HEK293T (cell line): Measurements from ENCODE around the gene RGS7.

ENCODE experiments used
- CTCF ChIA-PET: fragments of 350-600 bp; formaldehyde crosslinking; extraction: SDS; loops from one replicate; lab custom pipeline; 2021; ENCODE audit warnings: antibody characterized with exemption, inconsistent platforms; lab: Yijun Ruan, JAX
- POLR2A ChIA-PET: fragments of 350-600 bp; formaldehyde crosslinking; extraction: SDS; loops from one replicate; lab custom pipeline; 2020; ENCODE audit warnings: antibody characterized with exemption, inconsistent platforms; lab: Yijun Ruan, JAX
- DNase-seq: peaks from one replicate; pipeline ENCODE4 v3.0.0; 2012; ENCODE audit warnings: mixed read lengths; ENCODE audit errors: extremely low spot score
- ARNT ChIP-seq: fragments of 450-650 bp; IDR thresholded peaks from 2 replicates; pipeline ENCODE4 v1.6.1; 2017; ENCODE audit warnings: mild to moderate bottlenecking
- BHLHE40 ChIP-seq: fragments of 450-650 bp; IDR thresholded peaks from 2 replicates; pipeline ENCODE4 v1.6.1; 2016; ENCODE audit warnings: mild to moderate bottlenecking, moderate library complexity, borderline replicate concordance
- CTBP1 ChIP-seq: fragments of 450-650 bp; IDR thresholded peaks from 2 replicates; pipeline ENCODE4 v1.6.1; 2016; ENCODE audit warnings: borderline replicate concordance
- ELF4 ChIP-seq: fragments of 450-650 bp; IDR thresholded peaks from 2 replicates; pipeline ENCODE4 v1.6.1; 2017; ENCODE audit warnings: antibody characterized with exemption
- FOXA1 ChIP-seq: fragments of 450-650 bp; IDR thresholded peaks from 2 replicates; pipeline ENCODE4 v1.6.1; 2016; ENCODE audit warnings: mild to moderate bottlenecking
- FOXK2 ChIP-seq: fragments of 450-650 bp; IDR thresholded peaks from 2 replicates; pipeline ENCODE4 v1.6.1; 2016; ENCODE audit warnings: mild to moderate bottlenecking
- FOXM1 ChIP-seq: fragments of 450-650 bp; IDR thresholded peaks from 2 replicates; pipeline ENCODE4 v1.6.1; 2017; ENCODE audit warnings: mild to moderate bottlenecking, borderline replicate concordance
- HDGF ChIP-seq: fragments of 450-650 bp; IDR thresholded peaks from 2 replicates; pipeline ENCODE4 v1.6.1; 2017; ENCODE audit warnings: antibody characterized with exemption, borderline replicate concordance
- L3MBTL2 ChIP-seq: fragments of 450-650 bp; conservative IDR thresholded peaks from 2 replicates; pipeline ENCODE4 v1.6.1; 2016; ENCODE audit warnings: mild to moderate bottlenecking
- LEF1 ChIP-seq: fragments of 450-650 bp; IDR thresholded peaks from 2 replicates; pipeline ENCODE4 v1.6.1; 2017; ENCODE audit warnings: mild to moderate bottlenecking, borderline replicate concordance
- NFRKB ChIP-seq: fragments of 450-650 bp; IDR thresholded peaks from 2 replicates; pipeline ENCODE4 v1.6.1; 2016; ENCODE audit warnings: mild to moderate bottlenecking, moderate library complexity
- SP1 ChIP-seq: fragments of 450-650 bp; IDR thresholded peaks from 2 replicates; pipeline ENCODE4 v1.6.1; 2017
- SUZ12 ChIP-seq: fragments of 450-650 bp; IDR thresholded peaks from 2 replicates; pipeline ENCODE4 v1.6.1; 2016; ENCODE audit warnings: mild to moderate bottlenecking
- TARDBP ChIP-seq: fragments of 450-650 bp; IDR thresholded peaks from 2 replicates; pipeline ENCODE4 v1.6.1; 2016
- ZNF384 ChIP-seq: fragments of 450-650 bp; IDR thresholded peaks from 2 replicates; pipeline ENCODE4 v1.6.1; 2016
- TF ChIP-seq, protein P1 (sequence below): fragments of 450-650 bp; IDR thresholded peaks from 2 replicates; pipeline ENCODE4 v1.6.1; 2016

The RGS7 gene

DNA sequence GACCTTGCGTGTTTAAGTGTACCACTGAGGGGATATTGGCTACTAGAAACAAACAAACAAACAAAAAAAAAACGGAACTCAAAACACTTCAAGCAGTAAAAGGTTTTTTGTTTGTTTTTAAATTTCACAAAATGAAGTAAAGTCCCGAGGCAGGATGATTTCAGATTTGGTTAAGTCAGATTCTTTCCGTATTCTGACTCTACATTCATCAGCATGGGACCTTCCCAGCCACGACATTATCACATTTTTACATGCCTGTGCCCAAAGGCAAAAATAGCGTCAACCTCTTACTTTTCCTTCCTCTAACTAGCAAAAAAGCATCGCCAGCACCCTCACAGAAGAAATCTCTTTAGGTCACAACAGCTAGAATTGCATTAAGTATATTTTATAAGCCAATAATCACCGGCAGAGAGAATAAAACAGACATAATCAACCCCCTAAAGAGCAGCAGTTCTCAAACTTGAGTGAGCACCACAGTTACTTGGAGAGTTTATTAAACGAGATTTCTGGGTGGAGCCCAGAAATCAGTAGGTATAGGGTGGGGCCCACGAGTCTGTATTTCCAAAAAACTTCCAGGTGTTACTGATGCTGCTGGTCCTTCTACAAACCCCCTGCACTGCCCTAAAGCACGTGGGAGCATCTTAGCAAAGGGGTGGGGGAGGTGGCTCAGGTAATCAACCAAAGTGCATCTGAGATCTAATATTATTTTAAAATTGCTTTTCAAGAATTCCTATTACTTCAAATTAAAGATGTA is 227.6 kb downstream of the RGS7 start:
- DNase-seq = no peak
- ChIA-PET POLR2A (no interaction called here), CTCF (interaction anchor here (0.7 to 1.2 kb wide), 2 partner anchors 11 to 242 kb away, joined by 3 to 5 read pairs; no protein-coding TSS in a partner anchor)
- no peak for TF ChIP-seq CTBP1
- no peak for TF ChIP-seq NFRKB
- TF ChIP-seq L3MBTL2 = no peak
- no peak for TF ChIP-seq ELF4
- no peak for TF ChIP-seq SUZ12
- no peak for TF ChIP-seq FOXA1
- TF ChIP-seq, protein P1, sequence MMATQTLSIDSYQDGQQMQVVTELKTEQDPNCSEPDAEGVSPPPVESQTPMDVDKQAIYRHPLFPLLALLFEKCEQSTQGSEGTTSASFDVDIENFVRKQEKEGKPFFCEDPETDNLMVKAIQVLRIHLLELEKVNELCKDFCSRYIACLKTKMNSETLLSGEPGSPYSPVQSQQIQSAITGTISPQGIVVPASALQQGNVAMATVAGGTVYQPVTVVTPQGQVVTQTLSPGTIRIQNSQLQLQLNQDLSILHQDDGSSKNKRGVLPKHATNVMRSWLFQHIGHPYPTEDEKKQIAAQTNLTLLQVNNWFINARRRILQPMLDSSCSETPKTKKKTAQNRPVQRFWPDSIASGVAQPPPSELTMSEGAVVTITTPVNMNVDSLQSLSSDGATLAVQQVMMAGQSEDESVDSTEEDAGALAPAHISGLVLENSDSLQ = no peak
- no peak for TF ChIP-seq BHLHE40
- TF ChIP-seq SP1 = no peak
- TF ChIP-seq FOXM1 = no peak
- no peak for TF ChIP-seq HDGF
- no peak for TF ChIP-seq LEF1
- no peak for TF ChIP-seq ZNF384
- TF ChIP-seq TARDBP = no peak

DNA sequence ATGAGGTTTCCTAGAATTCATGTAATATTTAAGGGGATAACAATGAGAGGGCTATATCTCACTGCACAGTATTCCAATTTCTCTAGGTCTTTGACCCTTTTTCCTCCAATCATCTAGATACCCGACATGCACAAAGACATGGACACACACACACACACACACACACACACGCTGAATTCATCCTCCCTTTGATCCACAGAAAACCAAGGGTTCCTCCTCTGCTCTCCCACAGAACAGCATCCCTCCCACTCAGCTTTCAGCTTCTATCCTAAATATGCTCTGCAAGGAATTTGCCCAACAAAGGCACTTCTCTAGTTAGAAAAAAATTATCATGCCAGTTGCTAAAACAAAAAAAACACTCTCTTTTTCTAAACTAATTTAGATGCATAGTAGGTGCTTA is 231.7 kb downstream of the RGS7 start:
- POLR2A ChIA-PET = no interaction called here
- CTCF ChIA-PET = no interaction called here
- TF ChIP-seq CTBP1 (no peak), LEF1 (no peak), ZNF384 (no peak), FOXA1 (no peak), ARNT (no peak), HDGF (no peak), BHLHE40 (no peak), FOXM1 (no peak), TARDBP (no peak), NFRKB (no peak), L3MBTL2 (no peak), SP1 (no peak), FOXK2 (no peak), SUZ12 (no peak), ELF4 (no peak)
- TF ChIP-seq, protein P1 = no peak
- no peak for DNase-seq

DNA sequence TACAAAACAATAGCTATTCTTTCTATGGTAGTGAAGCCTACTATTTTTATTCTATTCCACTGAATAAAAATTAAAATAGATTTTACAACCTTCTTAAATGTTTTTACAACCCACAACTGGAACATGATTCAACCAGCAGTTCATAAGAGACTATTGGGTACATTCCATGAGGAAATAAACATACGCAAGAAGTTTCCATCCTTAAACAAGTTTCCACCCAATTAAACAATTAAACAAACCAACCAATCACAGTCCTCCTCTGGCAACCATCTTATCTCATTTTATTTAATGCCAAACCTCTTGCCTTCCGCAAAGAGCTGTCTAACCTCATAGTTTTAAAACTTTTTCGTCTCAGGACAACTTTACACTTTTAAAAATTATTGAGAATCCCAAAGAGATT is 239.0 kb downstream of the RGS7 start:
- ChIA-PET CTCF (no interaction called here), POLR2A (no interaction called here)
- TF ChIP-seq BHLHE40 (no peak), FOXA1 (no peak), FOXM1 (no peak)
- no peak for DNase-seq

DNA sequence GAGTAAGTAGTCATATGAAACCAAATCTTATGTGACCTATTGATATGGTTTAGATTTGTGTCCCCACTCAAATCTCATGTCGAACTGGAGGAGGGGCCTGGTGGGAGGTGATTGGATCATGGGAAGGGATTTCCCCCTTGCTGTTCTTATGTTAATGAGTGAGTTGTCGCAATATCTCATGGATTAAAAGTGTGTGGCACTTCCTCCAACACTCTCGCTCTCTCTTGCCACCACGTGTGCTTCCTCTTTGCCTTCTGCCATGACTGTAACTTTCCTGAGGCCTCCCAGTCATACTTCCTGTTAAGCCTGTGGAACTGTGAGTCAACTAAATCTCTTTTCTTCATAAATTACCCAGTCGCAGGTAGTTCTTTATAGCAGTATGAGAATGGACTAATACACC is 241.2 kb downstream of the RGS7 start:
- TF ChIP-seq ARNT = no peak
- TF ChIP-seq LEF1 = no peak
- TF ChIP-seq SUZ12 = no peak
- TF ChIP-seq CTBP1 = no peak
- TF ChIP-seq SP1 = no peak
- TF ChIP-seq ELF4 = no peak
- TF ChIP-seq TARDBP = no peak
- no peak for TF ChIP-seq NFRKB
- TF ChIP-seq BHLHE40 = no peak
- TF ChIP-seq, protein P1 = no peak
- no peak for TF ChIP-seq FOXK2
- no peak for TF ChIP-seq FOXM1
- TF ChIP-seq L3MBTL2 = no peak
- CTCF ChIA-PET = no interaction called here
- POLR2A ChIA-PET = no interaction called here
- DNase-seq = no peak

DNA sequence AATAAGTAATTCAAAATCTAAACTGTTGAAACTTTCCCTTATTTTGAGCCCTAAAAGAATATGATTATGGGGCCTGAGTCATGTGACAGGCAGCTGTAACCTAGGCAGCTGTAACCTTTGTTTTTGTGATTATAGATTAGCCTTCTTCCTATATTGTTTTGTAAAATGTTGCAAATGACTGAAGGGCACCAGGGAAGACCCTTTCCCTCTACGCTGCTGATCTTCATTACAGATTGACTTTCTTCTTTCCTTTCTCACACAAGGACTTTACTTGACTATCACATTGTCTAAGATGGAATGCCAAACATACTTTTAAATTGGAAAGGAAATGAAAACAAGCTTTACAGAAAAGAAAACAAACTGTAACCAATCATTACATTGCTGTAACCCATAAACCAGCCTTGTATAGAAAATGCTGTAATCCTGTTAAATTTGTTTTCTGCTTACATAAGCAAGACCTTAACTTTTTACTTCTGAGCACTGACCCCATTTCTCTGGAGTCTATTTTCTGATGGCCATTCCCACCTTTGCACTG is 242.2 kb downstream of the RGS7 start:
- ChIA-PET POLR2A (interaction anchor here (0.5 kb wide), 1 partner anchor 8 kb away, joined by 3 read pairs; no protein-coding TSS in a partner anchor), CTCF (interaction anchor here (0.8 kb wide), 1 partner anchor 10 kb away, joined by 3 read pairs; no protein-coding TSS in a partner anchor)
- TF ChIP-seq LEF1 = no peak
- no peak for TF ChIP-seq FOXK2
- TF ChIP-seq L3MBTL2 = no peak
- TF ChIP-seq TARDBP = no peak
- TF ChIP-seq ZNF384 = no peak
- no peak for TF ChIP-seq FOXA1
- no peak for TF ChIP-seq SUZ12
- TF ChIP-seq FOXM1 = no peak
- no peak for DNase-seq

DNA sequence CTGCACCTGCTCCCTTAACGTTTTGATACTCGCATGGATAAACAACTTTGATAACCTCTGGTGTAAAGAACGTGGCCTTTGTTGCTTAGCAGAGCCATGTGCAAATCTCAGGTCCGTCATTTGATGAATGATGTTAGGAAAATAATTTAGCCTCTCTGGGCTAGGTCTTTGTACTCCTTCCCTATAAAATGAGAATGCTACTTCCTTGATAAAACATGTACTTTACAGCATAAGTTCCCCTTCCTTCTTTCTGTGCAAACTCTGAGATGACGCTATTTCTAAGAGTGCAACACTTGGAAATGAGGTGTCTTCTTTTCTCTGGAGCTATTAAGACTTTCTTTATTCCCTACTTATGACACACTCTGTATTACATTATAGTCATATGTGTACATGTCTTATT is 243.4 kb downstream of the RGS7 start:
- no peak for DNase-seq
- TF ChIP-seq HDGF = no peak
- no peak for TF ChIP-seq TARDBP
- TF ChIP-seq FOXK2 = no peak
- TF ChIP-seq ARNT = no peak
- no peak for TF ChIP-seq FOXM1
- no peak for TF ChIP-seq FOXA1
- no peak for TF ChIP-seq ZNF384
- no peak for TF ChIP-seq L3MBTL2
- TF ChIP-seq ELF4 = no peak
- no peak for TF ChIP-seq BHLHE40
- no peak for TF ChIP-seq NFRKB
- TF ChIP-seq, protein P1 = no peak
- no peak for TF ChIP-seq CTBP1
- no peak for TF ChIP-seq SUZ12
- TF ChIP-seq SP1 = no peak
- TF ChIP-seq LEF1 = no peak
- CTCF ChIA-PET = no interaction called here
- POLR2A ChIA-PET = no interaction called here
